GM19025 (cell line): ENCODE results near the gene TMEM14C.
A peak's percentile ranks its signal among the peaks of the same experiment; 100 is the strongest.
"Not testable (repeated sequence)": the region's sequence is repeated elsewhere in the genome, so short reads cannot be mapped to it uniquely, and the experiment has no call there.

Experiments
- ATAC-seq: cut with Tn5 transposase; IDR thresholded peaks from one replicate; pipeline ENCODE4 v1.9.1; 2021; ENCODE audit warnings: mild to moderate bottlenecking, low read depth, moderate library complexity; ENCODE audit not compliant: unreplicated experiment

The TMEM14C gene

DNA sequence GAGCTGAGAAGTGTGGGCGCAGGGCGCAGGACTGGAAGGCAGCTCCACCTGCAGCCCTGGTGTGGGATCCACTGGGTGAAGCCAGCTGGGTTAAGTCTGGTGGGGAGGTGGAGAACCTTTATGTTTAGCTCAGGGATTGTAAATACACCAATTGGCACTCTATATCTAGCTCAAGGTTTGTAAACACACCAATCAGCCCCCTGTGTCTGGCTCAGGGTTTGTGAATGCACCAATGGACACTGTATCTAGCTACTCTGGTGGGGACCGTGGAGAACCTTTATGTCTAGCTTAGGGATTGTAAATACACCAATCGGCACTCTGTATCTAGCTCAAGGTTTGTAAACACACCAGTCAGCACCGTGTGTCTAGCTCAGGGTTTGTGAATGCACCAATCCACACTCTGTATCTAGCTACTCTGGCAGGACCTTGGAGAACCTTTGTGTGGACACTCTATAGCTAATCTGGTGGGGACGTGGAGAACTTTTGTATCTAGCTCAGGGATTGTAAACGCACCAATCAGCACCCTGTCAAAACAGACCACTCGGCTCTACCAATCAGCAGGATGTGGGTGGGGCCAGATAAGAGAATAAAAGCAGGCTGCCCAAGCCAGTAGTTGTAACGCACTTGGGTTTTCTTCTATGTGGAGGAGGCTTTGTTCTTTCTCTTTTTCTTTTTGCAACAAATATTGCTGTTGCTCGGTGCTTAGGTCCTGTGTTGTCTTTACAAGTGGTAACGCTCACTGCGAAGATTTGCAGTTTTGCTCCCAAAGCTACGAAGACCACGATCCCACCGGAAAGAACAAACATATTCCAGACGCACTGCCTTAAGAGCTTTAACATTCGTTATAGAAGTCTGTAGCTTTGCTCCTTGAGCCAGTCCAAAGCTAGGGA, 1.7 kb upstream of the TMEM14C start:
- ATAC-seq, result not testable (repeated sequence)

DNA sequence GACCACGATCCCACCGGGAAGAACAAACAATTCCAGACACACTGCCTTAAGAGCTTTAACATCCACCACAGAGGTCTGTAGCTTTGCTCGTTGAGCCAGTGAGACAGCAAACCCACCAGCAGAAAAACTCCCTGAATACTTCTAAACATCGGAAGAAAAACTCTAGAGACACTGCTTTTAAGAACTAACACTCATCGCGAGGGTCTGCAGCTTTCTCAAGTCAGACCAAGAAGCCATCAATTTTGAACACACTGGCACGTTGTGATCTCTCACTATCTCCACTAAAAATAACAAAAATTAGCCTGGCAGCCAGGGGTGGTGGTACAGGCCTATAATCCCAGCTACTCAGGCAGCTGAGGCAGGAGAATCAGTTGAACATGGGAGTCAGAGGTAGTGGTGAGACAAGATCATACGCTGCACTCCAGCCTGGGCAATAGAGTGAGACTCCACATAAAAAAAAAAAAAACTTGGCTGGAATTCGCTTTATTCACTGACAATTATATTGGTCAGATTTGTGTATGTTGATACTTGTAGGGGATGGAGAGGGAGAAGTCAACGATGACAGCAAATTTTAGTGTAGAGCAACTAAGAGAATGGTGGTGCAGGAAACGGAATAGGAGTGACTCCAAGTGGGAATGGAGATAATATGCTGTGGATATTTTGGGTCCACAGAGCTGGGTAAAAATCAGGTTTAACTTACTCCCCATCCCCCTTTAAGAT, 860 bp upstream of the TMEM14C start:
- no peak for ATAC-seq

DNA sequence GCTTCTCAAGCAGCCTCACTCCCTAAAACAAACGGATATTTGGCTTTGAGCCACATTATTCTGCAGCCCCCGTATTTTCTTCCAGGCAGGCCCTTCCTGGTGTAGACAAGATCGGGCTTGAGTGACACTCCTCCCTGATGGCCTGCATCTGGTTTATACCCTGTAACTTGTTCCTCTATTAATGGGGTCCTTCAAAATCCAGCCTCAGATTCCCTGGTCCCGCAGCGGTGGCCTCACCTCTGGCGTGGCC, 375 bp upstream of the TMEM14C start:
- no peak for ATAC-seq

DNA sequence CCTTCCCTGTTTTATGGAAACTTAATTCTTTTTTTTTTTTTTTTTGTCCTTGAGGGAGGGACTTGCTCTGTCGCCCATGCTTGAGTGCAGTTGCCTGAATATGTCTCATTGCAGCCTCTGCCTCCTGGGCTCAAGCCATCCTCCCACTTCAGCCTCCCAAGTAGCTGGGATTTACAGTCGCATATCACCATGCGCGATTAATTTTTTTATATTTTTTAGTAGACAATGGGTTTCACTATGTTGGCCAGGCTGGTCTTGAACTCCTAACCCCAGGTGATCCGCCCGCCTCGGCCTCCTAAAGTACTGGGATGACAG, 654 bp downstream of the TMEM14C start:
- ATAC-seq, result no peak

DNA sequence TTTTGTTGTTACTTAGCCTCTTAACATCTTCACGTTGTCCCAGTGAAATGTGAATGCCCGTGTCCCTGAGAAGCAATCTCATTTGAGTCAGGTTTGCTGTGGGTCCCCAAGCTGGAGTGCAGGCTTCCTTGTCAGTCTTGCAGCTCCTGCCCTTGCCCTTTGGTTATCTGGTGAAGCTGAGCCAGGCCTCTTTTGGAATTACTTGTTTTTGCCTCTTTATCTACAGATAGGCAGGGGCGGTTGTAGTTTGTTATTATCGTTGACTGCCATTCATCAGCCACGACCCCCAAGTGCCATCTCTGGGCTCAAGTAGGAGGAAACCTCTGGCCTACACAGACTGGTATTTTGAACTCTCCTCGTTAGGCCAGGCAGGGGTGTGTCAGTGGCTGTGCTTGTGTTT, 2.2 kb downstream of the TMEM14C start:
- ATAC-seq, result no peak

DNA sequence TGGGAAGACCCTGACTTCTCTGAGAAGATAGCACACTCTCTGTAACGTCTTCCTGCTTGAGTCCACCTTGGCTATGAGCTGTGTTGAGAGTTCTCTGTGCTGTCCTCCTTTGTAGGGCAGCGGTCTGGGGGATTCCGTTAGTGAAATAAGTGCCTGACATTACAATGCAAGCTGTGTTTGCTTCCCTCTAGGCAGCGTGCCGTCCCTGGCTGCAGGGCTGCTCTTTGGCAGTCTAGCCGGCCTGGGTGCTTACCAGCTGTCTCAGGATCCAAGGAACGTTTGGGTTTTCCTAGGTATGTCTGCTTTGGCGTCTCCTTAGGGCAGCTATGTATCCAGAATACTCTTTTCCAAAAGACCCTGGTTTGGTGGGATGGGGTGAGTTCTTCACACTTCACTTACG, 2.8 kb downstream of the TMEM14C start:
- no peak for ATAC-seq

DNA sequence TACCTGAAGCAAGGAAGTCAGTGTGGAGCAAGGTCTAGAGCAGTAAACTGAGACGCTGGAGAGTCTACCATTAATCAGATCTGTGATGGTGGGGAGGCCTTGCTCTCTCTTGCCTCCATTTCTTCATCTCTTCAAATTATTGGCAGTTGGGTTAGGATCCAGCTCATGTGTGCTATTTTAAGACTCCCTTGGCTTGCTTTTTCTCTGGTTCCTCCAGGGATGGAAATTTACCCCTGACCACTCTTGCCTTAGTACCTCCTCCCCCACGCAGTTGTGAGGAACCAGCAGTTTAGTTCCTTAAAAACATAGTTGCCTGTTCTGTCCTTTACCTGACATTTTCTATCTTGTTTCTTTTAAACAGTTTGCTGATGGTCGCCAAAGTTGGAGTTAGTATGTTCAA, 7.4 kb downstream of the TMEM14C start:
- no peak for ATAC-seq

DNA sequence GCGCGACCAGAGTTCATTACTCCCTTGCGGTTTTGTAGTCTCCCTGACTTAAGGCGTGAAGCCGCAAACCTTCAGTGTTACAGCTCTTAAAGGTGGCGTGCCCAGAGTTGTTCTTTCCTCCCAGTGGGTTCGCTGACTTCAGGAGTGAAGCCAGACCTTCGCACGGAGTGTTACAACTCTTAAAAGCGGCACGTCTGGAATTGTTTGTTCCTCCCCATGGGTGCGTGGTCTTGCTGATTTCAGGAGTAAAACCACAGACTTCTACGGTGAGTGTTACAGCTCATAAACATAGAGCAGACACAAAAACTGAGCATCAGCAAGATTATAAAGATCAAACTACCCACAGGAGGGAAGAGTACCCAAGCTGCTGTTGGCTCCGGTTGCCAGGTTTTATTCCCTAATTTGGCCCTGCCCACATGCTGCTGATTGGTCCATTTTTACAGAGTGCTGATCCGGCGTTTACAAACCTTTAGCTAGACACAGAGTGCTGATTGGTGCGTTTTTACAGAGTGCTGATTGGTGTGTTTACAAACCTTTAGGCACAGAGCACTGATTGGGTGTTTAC, 10.4 kb downstream of the TMEM14C start:
- no peak for ATAC-seq

DNA sequence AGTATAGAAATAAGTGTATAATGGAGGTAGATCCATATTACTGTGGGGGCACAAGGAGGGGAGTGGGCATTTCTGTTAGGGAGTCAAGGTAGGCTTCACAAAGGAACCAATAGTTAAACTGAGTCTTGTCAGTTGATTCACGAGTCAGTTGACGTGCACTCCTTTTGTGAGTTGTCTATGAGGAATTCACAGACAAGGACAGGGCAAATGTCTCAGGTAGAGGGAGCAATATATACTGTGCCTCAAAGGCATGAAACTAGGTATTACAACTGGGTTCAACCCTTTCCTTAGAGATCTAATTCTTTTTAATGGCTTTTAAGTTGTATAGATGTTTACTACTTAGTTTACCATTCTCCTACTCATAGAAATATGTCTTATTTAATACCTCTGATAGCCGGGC, 11.0 kb downstream of the TMEM14C start:
- ATAC-seq, result no peak

DNA sequence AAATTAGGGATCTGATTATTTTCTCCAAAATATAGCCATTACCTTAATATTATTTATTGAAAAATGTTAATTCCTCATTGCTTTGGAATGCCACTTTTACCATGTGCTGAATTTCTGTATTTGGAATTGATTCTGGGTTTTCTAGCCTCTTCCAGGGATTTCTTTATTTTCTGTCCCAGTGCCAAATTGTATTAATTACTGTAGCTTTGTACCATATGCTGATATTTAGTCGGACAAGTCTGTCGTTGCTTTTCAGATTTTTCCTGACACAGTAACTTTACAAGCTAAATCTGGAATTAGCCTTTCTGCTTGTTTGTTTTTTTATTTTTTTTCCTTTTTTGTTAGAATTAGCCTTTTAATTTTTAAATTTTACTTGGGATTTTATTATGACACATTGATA, 13.9 kb downstream of the TMEM14C start:
- ATAC-seq, result no peak

DNA sequence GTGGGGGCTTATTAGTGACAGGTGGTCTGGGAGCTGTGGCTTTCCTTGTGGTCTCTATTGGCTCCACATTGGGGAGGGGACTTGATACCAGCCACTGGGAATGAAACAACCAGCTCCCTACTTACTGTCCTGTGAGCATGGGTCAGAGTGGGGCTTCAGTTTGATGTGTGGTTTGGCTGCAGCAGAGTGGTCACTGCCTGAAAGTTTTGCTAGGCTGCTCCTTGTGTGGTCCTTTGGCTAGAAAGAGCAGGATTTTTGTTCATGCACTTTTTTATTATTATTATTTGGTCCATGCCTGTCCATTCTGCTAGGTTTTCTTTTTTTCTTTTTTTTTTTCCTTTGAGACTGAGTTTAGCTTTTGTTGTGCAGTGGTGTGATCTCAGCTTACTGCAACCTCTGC, 17.2 kb downstream of the TMEM14C start:
- ATAC-seq, result no peak

DNA sequence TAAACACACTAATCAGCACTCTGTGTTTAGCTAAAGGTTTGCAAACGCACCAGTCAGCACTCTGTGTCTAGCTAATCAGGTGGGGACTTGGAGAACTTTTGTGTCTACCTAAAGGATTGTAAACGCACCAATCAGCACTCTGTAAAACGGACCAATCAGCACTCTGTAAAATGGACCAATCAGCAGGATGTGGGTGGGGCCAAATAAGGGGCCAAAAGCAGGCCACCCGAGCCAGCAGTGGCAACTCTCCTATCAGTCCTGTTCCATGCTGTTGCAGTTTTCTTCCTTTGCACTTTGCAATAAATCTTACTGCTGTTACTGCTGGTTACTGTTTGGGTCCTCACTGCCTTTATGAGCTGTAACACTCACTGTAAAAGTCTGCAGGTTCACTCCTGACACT, 18.8 kb downstream of the TMEM14C start:
- not testable (repeated sequence) for ATAC-seq

DNA sequence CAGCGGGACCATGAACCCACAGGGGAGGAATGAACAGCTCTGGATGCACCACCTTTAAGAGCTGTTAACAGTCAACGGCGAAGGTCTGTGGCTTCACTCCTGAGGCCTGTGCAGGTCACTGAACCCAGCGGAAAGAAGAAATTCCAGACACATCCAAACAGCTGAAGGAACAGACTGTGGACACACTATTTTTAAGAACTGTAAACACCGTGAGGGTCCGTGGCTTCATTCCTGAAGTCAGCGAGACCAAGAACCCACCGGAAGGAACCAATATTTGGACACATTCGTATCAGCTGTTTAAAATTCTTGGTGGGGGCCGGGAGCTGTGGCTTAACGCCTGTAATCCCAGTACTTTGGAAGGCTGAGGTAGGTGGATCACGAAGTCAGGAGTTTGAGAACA, 19.4 kb downstream of the TMEM14C start:
- no peak for ATAC-seq

DNA sequence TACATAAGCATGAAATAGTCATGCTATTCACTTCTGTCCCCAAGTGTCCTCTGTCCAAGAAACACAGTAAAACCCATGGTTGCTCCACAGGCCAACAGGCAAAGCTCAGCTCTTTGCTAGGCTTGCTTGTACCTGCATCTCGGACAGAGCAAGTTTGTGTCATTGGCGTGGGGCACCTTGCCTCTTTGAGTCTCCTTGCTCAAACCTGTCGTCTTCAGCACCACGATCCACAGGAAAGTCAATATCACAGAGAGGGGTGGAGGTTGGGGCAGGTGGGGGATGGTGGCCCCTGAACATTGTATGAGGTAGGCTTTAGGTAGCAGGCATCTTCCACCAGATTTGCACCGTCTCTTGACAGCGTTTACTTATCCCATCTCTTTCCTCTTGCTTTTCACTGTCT, 20.6 kb downstream of the TMEM14C start:
- ATAC-seq, result no peak

DNA sequence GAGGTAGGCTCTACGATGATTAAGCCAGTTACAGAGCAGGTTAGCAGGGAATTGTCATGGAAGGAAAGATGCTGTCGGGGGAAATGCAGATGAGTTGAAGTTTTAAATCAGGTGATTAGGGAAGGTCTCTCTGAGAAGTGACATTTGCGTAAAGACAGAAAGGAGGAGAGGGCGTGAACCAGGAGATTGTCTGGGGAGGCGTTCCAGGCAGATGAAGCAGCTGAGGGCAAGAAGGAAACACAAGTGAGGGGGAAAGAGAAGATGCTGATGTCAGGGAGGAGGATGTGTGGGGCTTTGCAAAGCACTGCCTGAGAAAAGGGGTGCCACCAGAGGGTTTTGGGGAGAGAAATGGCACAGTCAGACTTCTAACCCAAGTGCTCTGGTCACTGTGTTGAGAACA, 22.2 kb downstream of the TMEM14C start:
- no peak for ATAC-seq

DNA sequence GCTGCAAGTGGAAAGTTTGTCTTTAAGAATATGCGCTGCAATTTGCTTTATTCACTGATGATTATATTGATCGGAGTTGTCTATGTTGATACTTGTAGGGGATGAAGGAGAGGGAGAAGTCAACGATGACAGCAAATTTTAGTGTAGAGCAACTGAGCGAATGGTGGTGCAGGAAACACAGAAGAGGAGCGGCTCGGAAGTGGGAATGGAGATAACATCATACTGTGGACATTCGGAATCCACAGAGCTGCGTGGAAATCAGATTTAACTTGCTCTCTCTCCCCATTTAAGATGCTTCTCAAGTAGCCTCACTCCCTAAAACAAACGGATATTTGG, 24.0 kb downstream of the TMEM14C start:
- no peak for ATAC-seq

DNA sequence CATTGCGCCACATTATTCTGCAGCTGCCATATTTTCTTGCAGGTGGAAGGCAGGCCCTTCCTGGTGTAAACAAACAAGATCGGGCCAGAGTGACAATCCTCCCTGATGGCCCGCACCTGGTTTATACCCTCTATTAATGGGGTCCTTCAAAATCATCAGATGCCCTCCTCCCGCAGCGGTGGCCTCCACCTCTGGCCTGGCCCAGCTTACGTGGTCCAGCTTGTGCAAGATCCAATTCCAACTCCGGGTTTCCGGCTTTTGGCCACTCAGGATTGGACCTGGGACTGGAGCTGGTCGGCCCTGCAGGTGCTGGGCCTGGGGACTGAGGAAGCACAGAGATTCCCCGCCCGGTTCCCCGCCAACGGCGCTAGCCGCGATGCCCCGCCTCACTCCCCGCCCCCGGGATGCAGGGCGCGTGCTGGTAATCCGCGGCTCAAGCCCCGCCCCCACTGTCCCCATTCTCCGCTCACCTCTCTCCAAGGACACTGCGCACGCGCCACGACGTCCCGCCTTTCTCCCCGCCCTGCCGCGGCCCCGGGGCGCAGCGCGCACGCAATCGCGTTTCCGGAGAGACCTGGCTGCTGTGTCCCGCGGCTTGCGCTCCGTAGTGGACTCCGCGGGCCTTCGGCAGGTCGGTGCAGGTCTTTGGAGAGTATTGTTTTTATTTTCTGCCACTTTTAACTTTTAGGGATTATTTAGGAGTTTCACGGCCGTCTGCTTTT, 24.5 kb downstream of the TMEM14C start, which contains the start of gene TMEM14B:
Gene TMEM14B, plus strand, starts transcription at position 555 of the 722 bp plus-strand sequence. CDS start 1,441 bp downstream, outside the sequence.
- ATAC-seq, result peak; percentile 97

DNA sequence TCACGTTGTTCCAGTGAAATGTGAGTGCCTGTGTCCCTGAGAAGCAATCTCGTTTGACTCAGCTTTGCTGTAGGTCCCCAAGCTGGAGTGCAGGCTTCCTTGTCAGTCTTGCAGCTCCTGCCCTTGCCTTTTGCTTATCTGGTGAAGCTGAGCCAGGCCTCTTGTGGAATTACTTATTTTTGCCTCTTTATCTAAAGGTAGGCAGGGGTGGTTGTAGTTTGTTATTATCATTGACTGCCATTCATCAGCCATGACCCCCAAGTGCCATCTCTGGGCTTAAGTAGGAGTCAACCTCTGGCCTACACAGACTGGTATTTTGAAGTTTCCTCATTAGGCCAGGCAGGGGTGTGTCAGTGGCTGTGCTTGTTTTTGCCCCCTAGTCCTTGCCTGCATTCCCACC, 26.9 kb downstream of the TMEM14C start:
- ATAC-seq, result no peak

DNA sequence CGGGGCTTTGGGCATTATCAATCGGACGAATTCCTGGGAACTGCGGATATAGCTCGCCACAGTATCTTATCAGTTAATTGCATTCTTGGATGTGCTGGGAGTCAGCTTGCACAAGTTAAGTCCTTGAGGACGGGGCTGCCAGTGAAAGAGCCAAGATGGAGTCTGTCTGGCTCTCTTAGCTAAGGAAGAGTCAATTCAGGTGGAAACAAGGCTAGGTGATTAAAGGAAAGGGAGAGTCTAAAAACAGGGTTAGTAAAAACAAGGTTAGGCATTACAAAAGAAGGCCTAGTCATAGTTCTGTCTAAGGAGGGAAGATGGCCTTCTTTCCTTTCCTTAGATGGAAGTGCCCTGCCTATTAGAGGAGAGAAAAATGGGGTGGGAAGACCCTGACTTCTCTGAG, 27.7 kb downstream of the TMEM14C start:
- not testable (repeated sequence) for ATAC-seq

DNA sequence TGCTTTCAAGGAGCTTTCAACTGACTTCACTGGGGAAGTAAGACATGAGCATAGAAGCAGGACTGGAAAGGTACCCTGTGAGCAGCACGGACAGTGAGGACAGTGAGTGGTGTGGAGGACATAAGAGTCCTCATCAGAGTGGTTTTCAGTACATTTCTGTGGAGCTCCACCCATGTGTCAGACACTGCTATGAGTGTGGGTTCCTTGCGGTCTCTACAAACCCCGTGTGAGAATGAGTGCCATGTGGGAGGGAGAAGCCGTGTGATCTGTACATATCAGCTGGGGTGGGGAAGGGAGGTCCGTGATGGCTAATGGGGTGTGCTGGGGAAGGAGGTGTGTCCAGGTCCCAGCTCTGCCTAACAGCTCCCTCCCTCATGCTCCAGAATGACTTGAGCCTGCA, 28.9 kb downstream of the TMEM14C start:
- ATAC-seq, result not testable (repeated sequence)

DNA sequence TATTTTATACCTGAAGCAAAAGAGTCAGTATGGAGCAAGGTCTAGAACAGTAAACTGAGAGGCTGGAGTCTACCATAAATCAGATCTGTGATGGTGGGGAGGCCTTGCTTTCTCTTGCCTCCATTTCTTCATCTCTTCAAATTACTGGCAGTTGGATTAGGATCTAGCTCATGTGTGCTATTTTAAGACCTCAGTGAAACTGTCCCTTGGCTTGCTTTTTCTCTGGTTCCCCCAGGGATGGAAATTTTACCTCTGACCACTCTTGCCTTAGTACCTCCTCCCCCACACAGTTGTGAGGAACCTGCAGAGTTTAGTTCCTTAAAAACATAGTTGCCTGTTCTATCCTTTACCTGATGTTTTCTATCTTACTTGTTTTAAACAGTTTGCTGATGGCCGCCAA, 33.2 kb downstream of the TMEM14C start:
- no peak for ATAC-seq
